ENCODE data around the gene NABP2.
"Not testable (repeated sequence)": the region's sequence is repeated elsewhere in the genome, so short reads cannot be mapped to it uniquely, and the experiment has no call there.

NABP2 gene

DNA sequence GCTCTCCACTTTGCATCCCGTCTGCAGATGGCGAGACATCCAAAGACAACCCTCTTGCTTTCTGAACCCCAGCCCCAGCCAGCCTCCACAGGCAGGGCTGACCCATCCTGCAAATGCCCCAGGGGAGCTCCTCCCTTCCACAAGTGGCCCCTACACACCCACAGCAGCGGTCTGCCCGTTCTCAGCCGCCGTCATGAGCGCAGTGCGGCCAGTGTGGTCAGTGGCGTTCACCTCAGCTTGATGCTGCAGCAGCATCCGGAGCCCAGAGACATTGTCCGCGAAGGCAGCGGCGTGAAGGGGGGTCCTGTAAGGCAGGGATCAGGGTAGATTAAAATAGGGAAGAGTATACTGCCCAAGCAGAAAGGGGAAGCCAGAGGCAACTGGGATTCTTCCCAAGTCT is 20.4 kb downstream of the NABP2 start:
- no peak for DNase-seq (ENCODE audit: low read depth)

DNA sequence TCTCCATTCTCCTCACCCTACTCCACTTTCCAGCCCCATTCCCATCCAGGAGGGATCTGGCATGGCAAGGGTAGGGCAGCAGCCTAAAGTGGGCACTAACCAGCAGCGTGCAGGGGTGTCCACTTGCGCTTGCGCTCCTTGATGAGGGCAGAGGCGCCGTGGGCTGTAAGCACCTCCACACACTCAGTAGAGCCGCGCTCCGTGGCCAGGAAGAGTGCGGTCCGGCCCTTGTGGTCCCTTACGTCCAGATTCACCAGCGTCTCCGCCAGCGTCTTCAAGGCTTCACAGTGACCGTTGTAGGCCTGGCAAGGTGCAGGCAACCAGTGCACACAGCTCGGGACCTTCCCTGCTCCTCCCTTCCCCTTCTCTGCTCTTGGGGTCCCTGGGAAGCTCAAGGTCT is 23.8 kb downstream of the NABP2 start:
- no peak for DNase-seq (ENCODE audit: low read depth)

DNA sequence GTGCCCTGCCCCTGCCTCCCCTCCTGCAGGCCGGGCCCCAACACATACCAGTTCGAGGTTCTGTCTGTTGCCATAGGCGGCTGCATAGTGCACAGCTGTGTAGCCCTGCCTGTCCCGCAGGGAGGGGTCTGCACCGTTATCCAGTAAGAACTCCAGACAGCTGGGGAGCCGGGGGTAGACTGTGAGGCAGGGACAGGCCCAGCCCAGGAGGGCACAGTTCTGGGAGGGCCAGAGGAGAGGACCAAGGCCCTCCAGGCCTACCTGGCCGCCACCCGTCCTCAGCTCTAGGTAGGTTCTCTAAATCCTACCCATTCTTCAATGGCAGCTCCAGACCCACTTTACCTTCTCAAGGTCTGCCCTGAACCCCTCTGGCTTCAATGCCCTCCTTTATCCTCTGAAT is 24.6 kb downstream of the NABP2 start:
- DNase-seq (ENCODE audit: low read depth): no peak

DNA sequence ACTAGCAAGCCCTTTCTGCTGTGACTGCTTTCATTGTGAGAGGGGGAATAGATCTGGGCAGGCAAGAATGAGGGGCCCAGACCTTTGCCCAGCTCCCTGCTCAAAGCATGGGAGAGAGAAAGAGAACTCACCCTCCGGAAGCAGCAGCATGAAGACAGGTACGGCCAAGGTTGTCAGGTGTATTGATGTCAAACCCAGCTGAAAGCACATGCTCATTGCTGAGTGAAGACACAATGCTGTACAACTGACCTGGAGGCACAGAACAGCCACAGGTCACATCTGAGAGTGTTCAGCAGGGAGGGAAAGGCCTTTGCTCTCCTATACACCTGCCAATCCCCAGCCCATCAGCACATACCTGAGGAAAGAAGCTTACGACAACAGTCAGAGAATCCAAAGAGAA is 28.5 kb downstream of the NABP2 start:
- DNase-seq (ENCODE audit: low read depth): no peak

DNA sequence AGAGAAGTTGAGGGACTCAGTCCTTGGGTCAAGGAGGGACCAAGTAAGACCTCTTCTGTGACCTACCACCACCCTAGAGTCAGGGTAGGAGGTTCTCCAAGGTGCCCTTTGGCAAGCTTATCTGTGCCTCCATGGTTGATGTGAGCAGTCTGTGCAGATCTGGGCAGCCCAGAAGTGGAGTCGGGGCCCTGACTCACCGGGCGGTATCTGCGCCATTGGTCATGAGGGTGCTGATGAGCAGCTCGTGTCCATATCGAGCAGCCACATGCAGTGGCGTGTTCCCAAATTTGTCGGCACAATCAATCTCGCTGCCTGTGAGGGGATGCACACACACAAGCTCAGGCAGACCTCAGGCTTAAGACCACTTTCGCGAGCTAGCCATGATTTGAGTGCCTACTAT is 28.9 kb downstream of the NABP2 start:
- no peak for DNase-seq (ENCODE audit: low read depth)

- no peak for DNase-seq (ENCODE audit: low read depth)
These were observed 31.5 kb downstream of the NABP2 start for GRCh38 chr12:56255671-56256070.

- peak; percentile 67 for DNase-seq (ENCODE audit: low read depth)
These were observed 32.3 kb downstream of the NABP2 start for GRCh38 chr12:56256326-56256960.

GRCh38 chr12:56257071-56257470 is 32.9 kb downstream of the NABP2 start:
- no peak for DNase-seq (ENCODE audit: low read depth)

DNA sequence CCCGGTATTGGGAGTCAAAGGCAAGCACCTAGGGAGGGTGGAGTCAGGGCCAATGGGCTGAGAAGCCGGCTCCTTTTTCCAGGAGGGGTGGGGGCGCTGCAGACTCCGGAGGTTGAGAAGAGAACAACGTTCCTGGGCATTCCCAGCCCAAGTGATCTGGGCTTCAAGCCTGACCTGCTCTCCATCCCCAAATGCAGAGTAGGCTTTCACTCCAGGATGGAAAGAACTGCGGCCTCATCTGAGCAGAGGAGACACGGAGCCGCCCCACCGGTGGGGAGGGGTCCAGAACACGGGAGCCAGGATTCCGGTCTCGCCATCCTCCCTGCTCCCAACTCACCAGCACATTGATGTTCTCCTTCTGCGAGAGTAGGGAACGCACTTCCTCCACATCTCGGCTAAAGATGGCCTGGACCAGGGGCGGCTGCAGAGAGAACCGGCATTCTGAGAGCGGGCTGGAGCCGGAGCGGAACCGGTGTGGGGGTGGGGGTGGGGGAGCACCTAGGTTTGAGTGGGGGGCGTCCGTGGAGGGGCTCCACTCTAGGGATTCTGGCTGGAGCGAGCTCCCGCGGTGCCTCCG is 33.4 kb downstream of the NABP2 start:
- DNase-seq (ENCODE audit: low read depth): peak; percentile 50

DNA sequence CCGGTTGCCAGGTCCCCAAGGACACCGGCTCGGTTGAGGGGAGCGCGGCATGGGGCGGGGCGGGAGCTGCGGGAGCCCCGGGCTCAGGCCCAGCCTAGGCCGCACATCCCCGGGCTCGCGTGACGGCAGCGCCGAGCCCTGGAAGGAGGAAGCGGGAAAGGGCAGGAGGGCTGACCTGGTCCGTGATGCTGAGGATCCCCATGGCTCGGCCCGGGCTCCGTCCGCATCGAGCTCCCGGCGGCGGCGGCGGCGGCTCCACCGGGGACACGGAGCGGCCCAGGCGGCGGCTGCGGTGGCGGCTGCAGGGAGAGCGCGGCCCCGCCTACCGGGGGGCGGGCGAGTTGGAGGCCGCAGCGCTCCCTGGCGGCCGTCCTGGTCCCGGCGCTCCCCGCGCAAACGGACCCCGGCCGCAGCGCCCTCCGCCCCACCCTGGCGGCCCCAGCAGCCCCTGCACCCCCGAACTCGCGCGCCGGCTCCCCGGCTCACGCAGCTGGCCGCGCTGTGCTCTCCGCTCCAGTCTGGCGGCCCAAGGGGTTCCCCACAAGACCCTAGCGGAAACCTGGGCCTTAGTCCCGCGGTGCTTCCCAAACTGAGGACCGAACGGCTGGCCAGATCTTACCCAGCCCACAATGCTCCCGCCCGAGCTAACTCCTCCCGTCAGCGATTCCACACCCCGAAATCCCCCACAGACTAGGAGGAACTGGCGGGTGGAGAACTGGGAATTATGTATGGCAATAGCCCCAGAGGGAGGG is 34.1 kb downstream of the NABP2 start, which contains the start of gene ANKRD52:
Gene ANKRD52, minus strand, starts transcription at position 317 of the 752 bp plus-strand sequence. Its CDS starts 115 bp downstream, at position 202.
- peak; percentile 81 for DNase-seq (ENCODE audit: low read depth)

DNA sequence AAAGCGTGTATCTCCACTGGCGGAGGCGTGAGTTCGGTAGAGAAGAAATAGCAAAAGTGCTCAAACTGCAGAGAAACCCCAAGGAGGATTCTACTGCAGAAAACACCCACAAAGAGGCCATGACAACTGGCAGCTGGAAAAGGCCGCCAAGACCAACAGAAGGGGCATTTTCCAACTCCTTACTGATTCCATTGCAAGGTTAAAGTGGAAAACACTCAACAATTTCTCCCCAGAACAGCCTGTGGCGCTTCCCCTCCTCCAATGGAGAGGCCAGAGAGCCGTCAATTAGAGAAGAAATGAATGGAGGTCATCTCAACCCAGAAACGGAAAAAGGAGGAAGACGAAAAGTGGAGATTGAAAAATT is 34.7 kb downstream of the NABP2 start:
- DNase-seq (ENCODE audit: low read depth): no peak

DNA sequence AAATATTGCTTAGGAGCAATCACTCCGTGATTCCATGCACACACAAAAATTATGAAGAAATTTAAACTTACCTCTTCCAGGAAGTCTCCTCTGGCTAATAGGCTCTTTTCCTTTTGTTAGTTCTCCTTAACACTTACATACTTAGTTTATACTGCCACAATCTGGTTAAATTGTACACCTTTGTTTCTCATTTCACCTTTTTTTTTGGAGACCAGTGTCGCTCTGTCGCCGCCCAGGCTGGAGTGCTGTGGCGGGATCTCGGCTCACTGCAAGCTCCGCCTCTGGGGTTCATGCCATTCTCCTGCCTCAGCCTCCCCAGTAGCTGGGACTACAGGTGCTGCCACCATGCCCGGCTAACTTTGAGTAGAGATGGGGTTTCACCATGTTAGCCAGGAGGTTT is 36.2 kb downstream of the NABP2 start:
- DNase-seq (ENCODE audit: low read depth): no peak

DNA sequence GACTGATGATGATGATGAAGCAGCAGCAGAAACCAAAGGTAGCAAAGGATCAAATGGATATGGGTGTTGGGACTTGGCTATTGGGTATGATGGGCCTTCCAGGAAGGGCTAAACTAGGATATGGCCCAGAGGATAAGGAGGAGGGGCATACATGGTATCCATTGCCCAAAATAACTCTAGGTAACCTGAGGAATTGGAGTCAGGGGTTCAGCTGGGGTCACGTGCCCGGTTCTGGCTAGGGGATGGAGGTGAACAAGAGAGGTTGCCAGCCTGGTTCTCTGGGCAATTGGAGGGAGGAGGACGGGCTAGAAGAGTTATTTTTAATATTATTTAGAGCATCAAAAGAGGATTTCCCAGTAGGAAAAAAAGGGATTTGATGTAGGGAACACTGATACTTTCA is 36.8 kb downstream of the NABP2 start:
- no peak for DNase-seq (ENCODE audit: low read depth)

GRCh38 chr12:56261503-56262232 is 37.5 kb downstream of the NABP2 start:
- DNase-seq (ENCODE audit: low read depth): peak; percentile 94

DNA sequence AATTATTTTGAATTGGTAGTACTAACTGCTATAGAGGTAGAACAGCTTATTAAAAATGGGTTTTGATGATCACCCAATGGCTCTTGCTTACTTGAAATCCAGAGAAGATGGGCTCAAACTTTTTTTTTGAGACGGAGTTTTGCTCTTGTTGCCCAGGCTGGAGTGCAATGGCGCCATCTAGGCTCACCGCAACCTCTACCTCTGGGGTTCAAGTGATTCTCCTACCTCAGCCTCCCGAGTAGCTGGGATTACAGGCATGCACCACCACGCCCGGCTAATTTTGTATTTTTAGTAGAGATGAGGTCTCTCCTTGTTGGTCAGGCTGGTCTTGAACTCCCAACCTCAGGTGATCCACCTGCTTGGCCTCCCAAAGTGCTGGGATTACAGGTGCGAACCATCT is 38.8 kb downstream of the NABP2 start:
- DNase-seq (ENCODE audit: low read depth): not testable (repeated sequence)

GRCh38 chr12:56266068-56266692 is 42.0 kb downstream of the NABP2 start:
- not testable (repeated sequence) for DNase-seq (ENCODE audit: low read depth)

GRCh38 chr12:56266693-56267442 is 42.7 kb downstream of the NABP2 start, which contains the start of gene COQ10A:
Gene COQ10A (plus strand): TSS chr12:56266942. CDS start chr12:56267119, 177 bp downstream.
- peak; percentile 89 for DNase-seq (ENCODE audit: low read depth)

DNA sequence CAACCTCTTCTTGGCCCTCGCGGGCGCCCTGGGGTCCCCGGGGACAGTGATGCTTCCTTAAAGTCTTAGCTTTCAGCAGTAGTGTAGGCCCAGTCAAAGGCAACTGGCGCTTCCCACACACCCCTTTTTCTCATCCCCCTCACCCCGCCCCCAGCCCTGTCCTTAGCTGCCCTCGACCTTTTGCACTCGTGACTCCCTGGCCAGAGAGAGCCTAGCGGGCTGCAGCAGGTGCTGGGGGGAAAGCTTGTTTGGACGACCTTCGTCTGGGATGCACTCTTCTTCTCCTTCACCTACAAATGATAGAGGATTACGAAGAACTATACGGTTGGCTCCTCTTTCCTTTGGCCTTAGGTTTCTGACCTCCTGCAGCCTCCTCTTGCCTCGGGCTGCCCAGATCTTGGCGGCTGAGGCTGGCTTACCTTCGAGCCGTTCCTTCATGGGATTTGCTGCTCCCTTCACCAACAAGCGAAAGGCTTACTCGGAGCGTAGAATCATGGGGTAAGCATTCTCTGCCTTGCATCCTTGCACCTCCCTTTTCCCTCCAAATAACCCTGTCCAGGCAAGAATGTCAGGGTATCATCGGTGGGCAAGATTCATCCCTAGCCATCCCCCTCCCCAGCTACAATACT is 43.4 kb downstream of the NABP2 start:
- DNase-seq (ENCODE audit: low read depth): no peak

DNA sequence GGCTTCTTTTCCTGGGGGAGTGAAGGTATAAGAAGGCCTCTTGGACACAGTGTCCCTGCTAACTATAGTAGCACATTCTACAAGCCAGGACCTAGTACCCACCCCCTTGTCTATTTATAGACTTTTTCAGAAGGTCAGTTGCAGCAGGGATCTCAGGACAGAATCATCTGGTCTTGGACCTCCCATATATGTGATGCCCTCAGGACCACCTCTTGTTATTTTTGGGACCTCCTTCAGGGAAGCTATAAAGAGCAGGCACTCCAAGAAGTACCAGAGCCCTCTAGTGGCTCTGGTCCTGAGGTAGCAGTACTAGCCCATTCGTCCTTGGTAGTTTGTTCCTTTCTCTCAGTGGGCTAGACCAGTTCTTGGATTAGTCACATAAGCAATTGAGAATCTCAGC is 46.9 kb downstream of the NABP2 start:
- DNase-seq (ENCODE audit: low read depth): peak; percentile 50

GRCh38 chr12:56272468-56272867 is 48.3 kb downstream of the NABP2 start:
- not testable (repeated sequence) for DNase-seq (ENCODE audit: low read depth)

DNA sequence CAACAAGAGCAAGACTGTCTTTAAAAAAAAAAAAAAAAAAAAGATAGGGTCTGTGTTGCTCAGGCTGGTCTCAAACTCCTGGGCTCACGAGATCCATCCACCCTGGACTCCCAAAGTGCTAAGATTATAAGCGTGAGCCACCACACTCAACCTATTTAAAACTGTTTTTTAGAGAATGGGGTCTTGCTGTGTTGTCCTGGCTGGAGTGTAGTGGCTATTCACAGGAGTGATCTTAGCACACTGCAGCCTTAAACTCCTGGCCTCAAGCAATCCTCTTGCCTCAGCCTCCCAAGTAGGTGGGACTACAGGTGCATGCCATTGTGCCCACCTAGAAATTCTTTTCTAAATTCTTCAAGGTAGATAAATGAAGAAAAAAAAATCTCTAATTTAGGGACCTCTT is 50.2 kb downstream of the NABP2 start:
- DNase-seq (ENCODE audit: low read depth): no peak
